SK-N-SH (cell line): ENCODE results near the gene CHST7. TPM values are rescaled to one million over a fixed set of nuclear protein-coding genes. Genes with fewer than 3 reads are reported as not detected.

Experiments used
- CTCF ChIA-PET: fragments of 300-600, 350-600 bp; formaldehyde crosslinking; extraction: SDS; loops from one replicate; lab custom pipeline; 2021; lab: Yijun Ruan, JAX
- POLR2A ChIA-PET: fragments of 350-600 bp; sonication (Branson Sonifier 250); formaldehyde crosslinking; extraction: SDS; loops from one replicate; lab custom pipeline; 2020; ENCODE audit warnings: antibody characterized with exemption, inconsistent platforms; lab: Yijun Ruan, JAX
- DNase-seq: peaks from one replicate; pipeline ENCODE4 v3.0.0; 2012
- H2AFZ ChIP-seq: fragments of 200-600 bp; sonication (generic); 2 replicates; pipeline ENCODE4 v1.8.1; 2016; ENCODE audit warnings: antibody characterized with exemption, mild to moderate bottlenecking, low read depth
- H3F3A ChIP-seq: fragments of 200-600 bp; sonication (generic); replicated peaks from 2 replicates; pipeline ENCODE3; 2016; ENCODE audit warnings: antibody characterized with exemption, mild to moderate bottlenecking; ENCODE audit not compliant: insufficient read depth
- H3K27ac ChIP-seq, 2 experiments: fragments of 200-500 bp in 1 of 2; fragments of 200-600 bp in 1 of 2; sonication (Bioruptor generic) in 1 of 2; sonication (generic), shearing (Covaris generic) in 1 of 2; 2 replicates each; pipeline versions ENCODE4 v1.5.1 to v1.6.1; 2014 to 2016; ENCODE audit warnings: low read depth in 2 of 2, inconsistent platforms in 1 of 2, low read length in 1 of 2, mild to moderate bottlenecking in 1 of 2, mixed read lengths in 1 of 2
- H3K27me3 ChIP-seq: fragments of 200-600 bp; sonication (generic), shearing (Covaris generic); 2 replicates; pipeline ENCODE4 v1.6.1; 2016; ENCODE audit warnings: mixed run types; ENCODE audit not compliant: insufficient read depth
- H3K36me3 ChIP-seq, 2 experiments: fragments of 200-500 bp in 1 of 2; fragments of 200-600 bp in 1 of 2; sonication (Bioruptor generic) in 1 of 2; sonication (generic) in 1 of 2; replicated peaks in 1 of 2; 2 replicates each; pipeline versions ENCODE3 to v1.5.1; 2014 to 2016; ENCODE audit warnings: low read length in 1 of 2, mild to moderate bottlenecking in 1 of 2; ENCODE audit not compliant: insufficient read depth in 2 of 2, control insufficient read depth in 1 of 2
- H3K4me1 ChIP-seq, 2 experiments: fragments of 200-500 bp in 1 of 2; fragments of 200-600 bp in 1 of 2; sonication (Bioruptor generic) in 1 of 2; sonication (generic), shearing (Covaris generic) in 1 of 2; 2 replicates each; pipeline versions ENCODE4 v1.5.1 to v1.6.1; 2014 to 2016; ENCODE audit warnings: low read depth in 1 of 2, low read length in 1 of 2, mixed run types in 1 of 2; ENCODE audit not compliant: insufficient read depth in 2 of 2, control insufficient read depth in 1 of 2
- H3K4me2 ChIP-seq: fragments of 200-600 bp; sonication (generic), shearing (Covaris generic); 2 replicates; pipeline ENCODE4 v1.6.1; 2017; ENCODE audit warnings: mixed run types
- H3K4me3 ChIP-seq, 2 experiments: fragments of 200-500 bp in 1 of 2; fragments of 200-600 bp in 1 of 2; sonication (Bioruptor generic) in 1 of 2; sonication (generic), shearing (Covaris generic) in 1 of 2; 2 replicates each; pipeline versions ENCODE4 v1.5.1 to v1.8.1; 2014 to 2016; ENCODE audit warnings: low read depth in 2 of 2, inconsistent platforms in 1 of 2, low read length in 1 of 2, mild to moderate bottlenecking in 1 of 2, mixed read lengths in 1 of 2, moderate library complexity in 1 of 2
- H3K79me2 ChIP-seq: fragments of 200-600 bp; sonication (generic); 2 replicates; pipeline ENCODE4 v1.8.1; 2017; ENCODE audit warnings: mild to moderate bottlenecking; ENCODE audit not compliant: insufficient read depth
- H3K9ac ChIP-seq: fragments of 200-600 bp; sonication (generic); 2 replicates; pipeline ENCODE4 v1.6.1; 2017; ENCODE audit warnings: mixed run types
- H3K9me2 ChIP-seq: fragments of 200-600 bp; sonication (generic); 2 replicates; pipeline ENCODE4 v1.6.1; 2017; ENCODE audit warnings: mixed run types
- H3K9me3 ChIP-seq: fragments of 200-600 bp; sonication (generic); 2 replicates; pipeline ENCODE4 v1.6.1; 2017; ENCODE audit warnings: mixed run types, mild to moderate bottlenecking, moderate library complexity
- H4K20me1 ChIP-seq: fragments of 200-600 bp; sonication (generic); 2 replicates; pipeline ENCODE4 v1.6.1; 2017; ENCODE audit warnings: mild to moderate bottlenecking, mixed run types; ENCODE audit not compliant: insufficient read depth
- CTCF ChIP-seq: fragments of 200-600 bp; sonication (generic); IDR thresholded peaks from 2 replicates; pipeline ENCODE4 v1.6.1; 2017; ENCODE audit warnings: antibody characterized with exemption, mild to moderate bottlenecking, moderate library complexity
- ELF1 ChIP-seq: IDR thresholded peaks from 2 replicates; pipeline ENCODE4 v1.4.0; 2012
- EP300 ChIP-seq, 2 experiments: IDR thresholded peaks; 2 replicates each; pipeline versions ENCODE4 v1.4.0 to v1.6.1; 2012; ENCODE audit warnings: borderline replicate concordance in 1 of 2, low read depth in 1 of 2, low read length in 1 of 2
- FOSL2 ChIP-seq: IDR thresholded peaks from 2 replicates; pipeline ENCODE4 v1.4.0; 2012; ENCODE audit warnings: low read depth, mild to moderate bottlenecking, moderate library complexity, borderline replicate concordance
- FOXM1 ChIP-seq: IDR thresholded peaks from 2 replicates; pipeline ENCODE4 v1.4.0; 2012; ENCODE audit warnings: low read depth, mild to moderate bottlenecking
- GABPA ChIP-seq: IDR thresholded peaks from 2 replicates; pipeline ENCODE4 v1.4.0; 2012; ENCODE audit warnings: low read depth, mild to moderate bottlenecking
- JUND ChIP-seq: IDR thresholded peaks from 2 replicates; pipeline ENCODE4 v1.4.0; 2012
- MEF2A ChIP-seq: IDR thresholded peaks from 2 replicates; pipeline ENCODE4 v1.4.0; 2012; ENCODE audit warnings: low read depth, borderline replicate concordance
- MXI1 ChIP-seq: IDR thresholded peaks from 2 replicates; pipeline ENCODE4 v1.6.1; 2012; ENCODE audit warnings: mild to moderate bottlenecking, low read depth, low read length, improper control_type of control experiment
- NFIC ChIP-seq: IDR thresholded peaks from 2 replicates; pipeline ENCODE4 v1.4.0; 2012; ENCODE audit warnings: borderline replicate concordance
- NRF1 ChIP-seq: IDR thresholded peaks from 2 replicates; pipeline ENCODE4 v1.6.1; 2012; ENCODE audit warnings: low read depth, mild to moderate bottlenecking, low read length
- PBX3 ChIP-seq: IDR thresholded peaks from 2 replicates; pipeline ENCODE4; 2012
- POLR2AphosphoS5 ChIP-seq: IDR thresholded peaks from 2 replicates; pipeline ENCODE4 v1.6.1; 2012; ENCODE audit warnings: low read depth, low read length
- RAD21 ChIP-seq: IDR thresholded peaks from 2 replicates; pipeline ENCODE4 v1.6.1; 2012; ENCODE audit warnings: mild to moderate bottlenecking, low read length
- RFX5 ChIP-seq: IDR thresholded peaks from 2 replicates; pipeline ENCODE4 v1.6.1; 2012; ENCODE audit warnings: mild to moderate bottlenecking, improper control_type of control experiment, low read length
- RXRA ChIP-seq: IDR thresholded peaks from 2 replicates; pipeline ENCODE4 v1.4.0; 2012; ENCODE audit warnings: low read depth, mild to moderate bottlenecking, borderline replicate concordance
- SIN3A ChIP-seq: IDR thresholded peaks from 2 replicates; pipeline ENCODE4 v1.6.1; 2012; ENCODE audit warnings: low read depth, mild to moderate bottlenecking, low read length, moderate library complexity, borderline replicate concordance
- SMC3 ChIP-seq: IDR thresholded peaks from 2 replicates; pipeline ENCODE4 v1.6.1; 2012; ENCODE audit warnings: low read depth, low read length, improper control_type of control experiment
- TAF1 ChIP-seq: IDR thresholded peaks from 2 replicates; pipeline ENCODE4 v1.6.1; 2012; ENCODE audit warnings: low read depth, mild to moderate bottlenecking, low read length, moderate library complexity, borderline replicate concordance
- TCF12 ChIP-seq: IDR thresholded peaks from 2 replicates; pipeline ENCODE4 v1.4.0; 2012
- ZBTB33 ChIP-seq: IDR thresholded peaks from 2 replicates; pipeline ENCODE4 v1.4.0; 2012; ENCODE audit warnings: low read depth, borderline replicate concordance
- WGBS: methylation state at CpG from one replicate; pipeline ENCODE4 v1.1.6; 2017; ENCODE audit warnings: low lambda C conversion rate; 5-methylcytosine and 5-hydroxymethylcytosine counted together
- polyA plus RNA-seq, 3 experiments: library from polyadenylated mRNA; depleted of rRNA; stranded (reverse); fragments of >200 nt; gene quantifications; 2 replicates each; pipeline ENCODE4 v1.2.3, GENCODE V29; 2012

Gene CHST7
- polyA plus RNA-seq, 1 of the 3 experiments (the other 2 are of a cell fraction), result 6.2 TPM

- Histone ChIP-seq H3F3A (peaks cover 5% of the 10 kb centered on the region), H3K9me3 (no peaks in the 10 kb centered on the region), H3K4me3 (no peak overlapping the region), H3K36me3 (peaks cover 0 to 3% of the 10 kb centered on the region in 2 experiments), H3K4me2 (no peak overlapping the region), H2AFZ (no peak overlapping the region), H3K79me2 (no peaks in the 10 kb centered on the region), H3K9me2 (no peaks in the 10 kb centered on the region), H3K4me1 (no peaks in the 10 kb centered on the region), H3K9ac (no peak overlapping the region)
- 70% methylated on average over 3 of the region's 3 CpGs for whole genome bisulfite sequencing
- no peak for DNase-seq
- CTCF ChIA-PET, result no interaction called here
- POLR2A ChIA-PET, result no interaction called here
- no peak for TF ChIP-seq RAD21
- TF ChIP-seq SMC3, result no peak
- no peak for TF ChIP-seq JUND
- no peak for TF ChIP-seq ELF1
- TF ChIP-seq RXRA, result no peak
- TF ChIP-seq MEF2A, result no peak
- no peak for TF ChIP-seq FOXM1
- no peak for TF ChIP-seq ZBTB33
- no peak for TF ChIP-seq GABPA
- TF ChIP-seq POLR2AphosphoS5, result no peak
- no peak for TF ChIP-seq NRF1
- TF ChIP-seq TCF12, result no peak
- no peak for TF ChIP-seq PBX3
- TF ChIP-seq, all 33 proteins: peak for 0
- Histone ChIP-seq H3K27me3 (no peaks in the 10 kb centered on the region), H4K20me1 (no peaks in the 10 kb centered on the region), H3K27ac (no peak overlapping the region)
These were observed 42.1 kb upstream of the CHST7 start for GRCh38 chrX:46531442-46531841.

- no peak for DNase-seq
- Histone ChIP-seq H3K9ac (no peak overlapping the region), H3K9me2 (no peaks in the 10 kb centered on the region), H3K27ac (no peak overlapping the region), H2AFZ (no peak overlapping the region), H3K36me3 (peaks cover 3 to 15% of the 10 kb centered on the region in 2 experiments), H4K20me1 (peaks cover 13% of the 10 kb centered on the region; the same call in 1 of the 2 replicates), H3K4me1 (peaks cover 0 to 12% of the 10 kb centered on the region in 2 experiments; a peak in 2 of 4 replicates), H3K27me3 (no peaks in the 10 kb centered on the region), H3K79me2 (peaks cover 38% of the 10 kb centered on the region), H3K4me2 (no peak overlapping the region), H3K4me3 (no peak overlapping the region), H3K9me3 (no peaks in the 10 kb centered on the region), H3F3A (peaks cover 6% of the 10 kb centered on the region)
- POLR2A ChIA-PET, result no interaction called here
- CTCF ChIA-PET, result no interaction called here
- 100% methylated on average over 2 of the region's 2 CpGs for WGBS
- TF ChIP-seq FOSL2, result no peak
- no peak for TF ChIP-seq ZBTB33
- TF ChIP-seq RFX5, result no peak
- TF ChIP-seq MXI1, result no peak
- no peak for TF ChIP-seq PBX3
- no peak for TF ChIP-seq TAF1
- TF ChIP-seq EP300 (IDR thresholded peaks at IDR 0.05; ENCODE audit: borderline replicate concordance in 1 of 2, low read depth in 1 of 2, low read length in 1 of 2), result no peak
- TF ChIP-seq POLR2AphosphoS5, result no peak
- no peak for TF ChIP-seq ELF1
- TF ChIP-seq SIN3A, result no peak
- TF ChIP-seq MEF2A, result no peak
- no peak for TF ChIP-seq NFIC
- no peak for TF ChIP-seq NRF1
- TF ChIP-seq CTCF, result no peak
- TF ChIP-seq RAD21, result no peak
These were observed 30.1 kb upstream of the CHST7 start for GRCh38 chrX:46543441-46543840.
